Measurements from ENCODE around the gene MYH14.
A peak's percentile ranks its signal among the peaks of the same experiment; 100 is the strongest.
"Not testable (repeated sequence)": the region's sequence is repeated elsewhere in the genome, so short reads cannot be mapped to it uniquely, and the experiment has no call there.

Gene MYH14

DNA sequence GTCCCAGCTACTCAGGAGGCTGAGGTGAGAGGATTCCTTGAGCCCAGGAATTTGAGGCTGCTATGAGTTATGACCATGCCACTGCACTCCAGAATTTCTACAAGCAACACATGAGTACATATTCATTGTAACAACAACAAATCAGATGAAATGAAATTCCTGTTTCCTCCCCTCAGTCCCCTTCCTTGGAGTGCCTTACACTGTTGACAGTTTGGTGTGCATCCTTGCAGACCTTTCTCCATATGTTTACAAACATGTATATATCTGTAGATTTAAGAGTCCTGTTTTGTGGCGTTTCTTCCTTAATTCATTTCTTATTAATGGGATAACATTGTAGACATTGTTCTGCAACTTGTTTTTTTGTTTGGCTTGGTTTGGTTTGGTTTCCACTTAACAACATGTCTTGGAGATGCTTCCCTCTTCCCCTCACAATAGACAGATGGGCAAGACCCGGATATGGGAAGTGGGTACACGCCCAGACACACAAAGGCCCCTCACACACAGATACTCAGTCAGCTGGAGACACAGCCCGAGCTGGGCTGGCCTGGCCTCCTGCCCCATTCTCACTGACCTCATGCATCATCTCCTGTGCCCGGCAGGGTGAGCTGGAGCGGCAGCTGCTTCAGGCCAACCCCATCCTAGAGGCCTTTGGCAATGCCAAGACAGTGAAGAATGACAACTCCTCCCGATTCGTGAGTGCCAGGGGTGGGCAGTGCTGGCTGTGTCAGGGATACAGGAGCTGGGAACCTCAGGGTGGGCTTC, 21.7 kb downstream of the MYH14 start:
- no peaks in the 10 kb centered on the region for H3K4me1 ChIP-seq (ENCODE audit: insufficient read depth, low read length)
- no peaks in the 10 kb centered on the region for H3K36me3 ChIP-seq (ENCODE audit: insufficient read depth, low read length)
- H3K9ac ChIP-seq (ENCODE audit: low read depth, low read length) = no peak overlapping the region
- H3K9me3 ChIP-seq (ENCODE audit: control insufficient read depth, insufficient read depth, low read length) = no peaks in the 10 kb centered on the region

DNA sequence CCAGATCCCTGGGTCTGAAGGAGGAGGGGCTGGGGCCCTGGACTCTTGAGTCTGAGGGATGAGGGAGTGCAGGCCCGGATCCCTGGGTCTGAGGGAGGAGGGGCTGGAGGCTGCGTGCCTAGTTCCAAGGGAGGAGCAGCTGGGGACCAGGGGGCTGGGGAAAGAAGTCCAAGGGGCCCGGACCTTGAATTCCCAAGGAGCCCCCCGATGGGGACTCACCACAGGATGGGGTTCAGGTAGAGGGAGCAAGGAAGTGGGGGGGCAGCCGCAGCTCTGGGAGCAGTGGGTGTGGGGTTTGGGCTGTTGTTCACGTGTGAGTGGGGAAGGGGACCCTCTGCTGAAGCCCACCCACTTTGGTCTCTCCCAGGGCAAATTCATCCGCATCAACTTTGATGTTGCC, 23.1 kb downstream of the MYH14 start:
- H3K36me3 ChIP-seq (ENCODE audit: insufficient read depth, low read length) = no peaks in the 10 kb centered on the region
- H3K9ac ChIP-seq (ENCODE audit: low read depth, low read length) = no peak overlapping the region
- H3K4me1 ChIP-seq (ENCODE audit: insufficient read depth, low read length) = no peaks in the 10 kb centered on the region
- H3K9me3 ChIP-seq (ENCODE audit: control insufficient read depth, insufficient read depth, low read length) = no peaks in the 10 kb centered on the region

DNA sequence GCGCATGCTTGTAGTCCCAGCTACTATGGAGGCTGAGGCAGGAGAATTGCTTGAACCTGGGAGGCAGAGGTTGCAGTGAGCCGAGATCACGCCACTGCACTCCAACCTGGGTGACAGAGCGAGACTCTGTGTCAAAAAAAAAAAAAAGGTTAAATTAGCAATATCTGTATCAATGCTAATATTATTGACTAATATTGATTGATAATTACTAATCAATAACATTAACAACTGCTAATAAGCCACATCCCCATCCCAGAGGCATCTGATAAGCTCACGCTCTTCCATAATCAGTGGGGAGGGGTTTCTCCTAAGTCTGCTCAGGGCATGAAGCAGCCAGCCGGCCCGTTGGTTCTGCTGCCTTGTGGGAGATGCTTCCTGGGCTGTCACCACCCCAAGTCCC, 24.7 kb downstream of the MYH14 start:
- not testable (repeated sequence) for H3K9ac ChIP-seq (ENCODE audit: low read depth, low read length)

DNA sequence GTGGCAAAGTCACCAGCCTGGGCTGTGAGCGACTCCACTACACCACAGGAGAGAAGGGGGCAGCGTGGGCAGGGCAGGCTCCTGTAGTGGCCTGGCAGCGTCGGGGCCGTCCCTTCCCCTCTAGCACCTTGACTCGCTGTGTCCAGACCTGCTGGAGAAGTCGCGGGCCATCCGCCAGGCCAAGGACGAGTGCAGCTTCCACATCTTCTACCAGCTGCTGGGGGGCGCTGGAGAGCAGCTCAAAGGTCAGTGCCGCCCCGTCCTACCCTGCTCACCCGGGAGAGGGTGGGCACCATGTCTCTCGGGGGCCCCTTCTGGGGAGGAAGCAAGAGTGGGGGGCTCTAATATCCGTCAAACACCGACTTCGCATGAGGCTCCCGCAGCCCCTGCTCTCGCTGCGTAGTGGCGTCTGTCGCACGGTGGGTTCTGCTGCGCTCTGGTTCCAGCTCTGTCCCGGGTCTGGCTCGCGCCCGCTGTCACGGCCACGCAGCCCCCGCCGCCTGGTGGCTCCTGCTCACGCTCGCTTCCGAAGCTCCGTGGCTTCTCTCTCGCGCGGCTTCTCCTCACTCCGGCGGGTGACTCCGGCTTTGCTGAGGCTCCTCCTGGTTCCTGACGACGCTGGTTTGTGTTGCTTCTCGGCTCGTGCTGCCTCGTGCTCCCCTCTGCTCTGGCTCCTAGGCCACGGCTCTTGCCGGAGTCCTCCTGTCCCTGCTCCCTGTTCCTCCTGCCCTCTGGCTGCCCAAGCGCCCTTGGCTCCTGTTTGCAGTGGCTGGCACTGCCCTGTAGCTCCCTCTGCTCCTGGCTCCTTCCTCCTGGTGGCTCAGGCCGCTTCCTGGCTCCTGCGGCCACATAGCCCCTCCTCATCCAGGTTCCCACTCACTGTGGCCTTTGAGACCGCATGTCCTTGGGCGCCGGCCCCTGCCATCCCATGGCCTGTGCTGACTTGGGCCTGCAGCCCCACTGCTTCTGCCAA, 27.2 kb downstream of the MYH14 start:
- Histone ChIP-seq H3K9me3 (ENCODE audit: control insufficient read depth, insufficient read depth, low read length) (no peaks in the 10 kb centered on the region), H3K4me1 (ENCODE audit: insufficient read depth, low read length) (peaks cover 10% of the 10 kb centered on the region; the same call in 1 of the 2 replicates), H3K9ac (ENCODE audit: low read depth, low read length) (peak overlapping the region; percentile 40; the same call in 1 of the 2 replicates), H3K36me3 (ENCODE audit: insufficient read depth, low read length) (no peaks in the 10 kb centered on the region)

More for the DNA sequence above, 24.7 kb downstream of the MYH14 start:
- not testable (repeated sequence) for H3K4me1 ChIP-seq (ENCODE audit: insufficient read depth, low read length); H3K9me3 ChIP-seq (ENCODE audit: control insufficient read depth, insufficient read depth, low read length); H3K36me3 ChIP-seq (ENCODE audit: insufficient read depth, low read length)

DNA sequence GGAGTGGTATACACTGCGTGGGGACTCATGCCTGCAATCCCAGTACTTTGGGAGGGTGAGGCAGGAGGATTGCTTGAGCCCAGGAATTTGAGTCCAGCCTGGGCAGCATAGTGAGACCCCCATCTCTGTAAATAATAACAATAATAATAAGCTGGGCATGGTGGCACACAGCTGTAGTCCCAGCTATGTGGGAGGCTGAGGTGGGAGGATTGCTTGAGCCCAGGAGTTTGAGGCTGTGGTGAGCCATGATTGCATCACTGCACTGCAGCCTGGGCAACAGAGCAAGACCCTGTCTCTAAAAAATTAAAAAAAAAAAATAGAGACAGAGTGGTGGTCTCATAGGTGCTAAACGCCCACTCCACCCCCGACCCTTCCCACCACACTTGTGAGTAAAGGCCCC, 28.0 kb downstream of the MYH14 start:
- H3K9me3 ChIP-seq (ENCODE audit: control insufficient read depth, insufficient read depth, low read length); H3K36me3 ChIP-seq (ENCODE audit: insufficient read depth, low read length); H3K4me1 ChIP-seq (ENCODE audit: insufficient read depth, low read length); H3K9ac ChIP-seq (ENCODE audit: low read depth, low read length): not testable (repeated sequence)

DNA sequence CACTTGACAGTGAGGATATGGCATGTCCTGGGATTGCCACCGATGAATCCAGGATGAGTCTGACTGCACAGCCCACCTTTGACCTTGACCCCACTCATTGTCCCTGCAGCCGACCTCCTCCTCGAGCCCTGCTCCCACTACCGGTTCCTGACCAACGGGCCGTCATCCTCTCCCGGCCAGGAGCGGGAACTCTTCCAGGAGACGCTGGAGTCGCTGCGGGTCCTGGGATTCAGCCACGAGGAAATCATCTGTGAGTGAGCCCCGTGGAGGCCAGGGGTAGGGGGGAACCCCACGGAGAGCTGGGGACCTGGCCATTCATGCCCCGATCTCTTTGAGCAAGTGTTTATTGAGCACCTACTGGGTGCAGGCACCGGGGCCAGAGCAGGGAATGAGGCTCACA, 28.4 kb downstream of the MYH14 start:
- Histone ChIP-seq H3K4me1 (ENCODE audit: insufficient read depth, low read length) (peaks cover 10% of the 10 kb centered on the region; the same call in 1 of the 2 replicates), H3K36me3 (ENCODE audit: insufficient read depth, low read length) (no peaks in the 10 kb centered on the region), H3K9ac (ENCODE audit: low read depth, low read length) (no peak overlapping the region), H3K9me3 (ENCODE audit: control insufficient read depth, insufficient read depth, low read length) (no peaks in the 10 kb centered on the region)

DNA sequence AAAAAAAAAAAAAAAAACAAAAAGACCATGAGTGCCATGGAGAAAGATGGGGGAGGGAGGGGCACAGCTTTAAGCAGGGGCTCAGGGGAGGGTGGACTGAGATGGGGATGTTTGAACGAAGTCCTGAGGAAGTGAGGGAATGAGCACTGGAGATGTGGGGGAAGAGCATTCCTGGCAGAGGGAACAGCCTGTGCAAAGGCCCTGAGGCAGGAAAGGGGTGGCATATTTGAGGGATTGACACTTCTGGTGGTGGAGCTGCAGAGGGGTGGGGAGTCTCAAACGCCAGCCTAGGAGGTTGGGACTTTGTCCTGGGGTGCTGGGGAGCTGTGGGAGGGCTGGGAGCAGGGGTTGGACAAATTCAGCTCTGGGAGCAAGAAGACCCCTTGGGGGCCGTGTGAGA, 29.2 kb downstream of the MYH14 start:
- Histone ChIP-seq H3K9me3 (ENCODE audit: control insufficient read depth, insufficient read depth, low read length) (no peaks in the 10 kb centered on the region), H3K4me1 (ENCODE audit: insufficient read depth, low read length) (peaks cover 10% of the 10 kb centered on the region; the same call in 1 of the 2 replicates), H3K9ac (ENCODE audit: low read depth, low read length) (no peak overlapping the region), H3K36me3 (ENCODE audit: insufficient read depth, low read length) (no peaks in the 10 kb centered on the region)

DNA sequence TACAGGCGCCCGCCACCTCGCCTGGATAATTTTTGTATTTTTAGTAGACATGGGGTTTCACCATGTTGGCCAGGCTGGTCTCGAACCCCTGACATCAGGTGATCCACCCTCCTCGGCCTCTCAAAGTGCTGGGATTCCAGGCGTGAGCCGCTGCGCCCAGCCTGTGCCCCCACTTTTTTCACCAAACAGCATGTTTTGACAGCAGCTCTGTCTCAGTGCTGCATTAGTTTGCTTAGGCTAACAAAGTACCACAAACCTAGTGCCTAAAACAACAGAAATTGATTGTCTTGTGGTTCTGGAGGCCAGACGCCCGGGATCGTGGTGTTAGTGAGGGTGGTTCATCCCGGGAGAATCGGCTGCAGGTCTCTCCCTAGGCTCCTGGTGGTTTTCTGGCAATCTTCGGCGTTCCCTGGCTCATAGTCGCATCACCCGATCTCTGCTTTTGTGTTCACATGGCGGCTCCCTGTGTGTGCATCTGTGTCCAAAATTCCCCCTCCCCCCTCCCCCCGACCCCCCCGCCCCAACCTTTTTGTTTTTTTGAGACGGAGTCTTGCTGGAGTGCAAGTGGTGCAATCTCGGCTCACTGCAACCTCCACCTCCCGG, 30.0 kb downstream of the MYH14 start:
- Histone ChIP-seq H3K36me3 (ENCODE audit: insufficient read depth, low read length) (no peaks in the 10 kb centered on the region), H3K4me1 (ENCODE audit: insufficient read depth, low read length) (peaks cover 10% of the 10 kb centered on the region; the same call in 1 of the 2 replicates), H3K9ac (ENCODE audit: low read depth, low read length) (no peak overlapping the region), H3K9me3 (ENCODE audit: control insufficient read depth, insufficient read depth, low read length) (no peaks in the 10 kb centered on the region)

DNA sequence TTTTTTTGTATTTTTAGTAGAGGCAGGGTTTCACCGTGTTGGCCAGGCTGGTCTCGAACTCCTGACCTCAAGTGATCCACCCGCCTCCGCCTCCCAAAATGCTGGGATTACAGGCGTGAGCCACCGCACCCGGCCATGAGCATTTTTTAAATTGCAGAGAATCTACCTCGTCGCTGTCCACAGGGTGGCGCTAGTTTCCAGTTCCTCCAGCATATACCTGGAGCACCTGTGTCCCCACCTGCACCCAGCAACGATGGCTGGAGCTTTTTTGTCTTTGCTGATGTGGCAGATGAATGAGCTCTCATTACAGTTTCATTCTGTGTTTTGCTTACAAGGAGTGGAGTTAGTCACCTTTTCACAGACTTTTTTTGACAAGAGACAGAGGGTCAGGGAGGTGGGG, 34.1 kb downstream of the MYH14 start:
- H3K4me1 ChIP-seq (ENCODE audit: insufficient read depth, low read length); H3K36me3 ChIP-seq (ENCODE audit: insufficient read depth, low read length); H3K9ac ChIP-seq (ENCODE audit: low read depth, low read length); H3K9me3 ChIP-seq (ENCODE audit: control insufficient read depth, insufficient read depth, low read length): not testable (repeated sequence)

DNA sequence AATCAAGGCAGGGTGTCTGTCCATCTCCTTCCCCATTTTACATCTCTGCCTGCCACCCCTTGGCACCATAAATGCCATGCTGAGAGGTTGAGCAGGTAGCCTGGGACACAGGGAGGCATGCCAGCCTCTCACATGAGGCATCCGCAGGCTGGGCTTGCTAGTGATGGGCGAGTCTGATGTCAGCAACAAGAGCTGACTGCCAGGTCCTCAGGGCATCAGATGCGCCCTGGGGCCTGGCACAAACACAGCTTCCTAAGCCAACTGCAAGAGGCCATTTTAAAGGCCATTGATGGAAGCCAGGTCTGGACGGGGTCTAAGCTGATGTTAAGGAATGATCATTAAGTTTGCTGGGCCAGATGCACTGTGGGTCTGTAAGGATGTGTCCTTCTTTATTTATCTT, 34.6 kb downstream of the MYH14 start:
- Histone ChIP-seq H3K4me1 (ENCODE audit: insufficient read depth, low read length) (peaks cover 10% of the 10 kb centered on the region; the same call in 1 of the 2 replicates), H3K36me3 (ENCODE audit: insufficient read depth, low read length) (no peaks in the 10 kb centered on the region), H3K9ac (ENCODE audit: low read depth, low read length) (no peak overlapping the region), H3K9me3 (ENCODE audit: control insufficient read depth, insufficient read depth, low read length) (no peaks in the 10 kb centered on the region)

DNA sequence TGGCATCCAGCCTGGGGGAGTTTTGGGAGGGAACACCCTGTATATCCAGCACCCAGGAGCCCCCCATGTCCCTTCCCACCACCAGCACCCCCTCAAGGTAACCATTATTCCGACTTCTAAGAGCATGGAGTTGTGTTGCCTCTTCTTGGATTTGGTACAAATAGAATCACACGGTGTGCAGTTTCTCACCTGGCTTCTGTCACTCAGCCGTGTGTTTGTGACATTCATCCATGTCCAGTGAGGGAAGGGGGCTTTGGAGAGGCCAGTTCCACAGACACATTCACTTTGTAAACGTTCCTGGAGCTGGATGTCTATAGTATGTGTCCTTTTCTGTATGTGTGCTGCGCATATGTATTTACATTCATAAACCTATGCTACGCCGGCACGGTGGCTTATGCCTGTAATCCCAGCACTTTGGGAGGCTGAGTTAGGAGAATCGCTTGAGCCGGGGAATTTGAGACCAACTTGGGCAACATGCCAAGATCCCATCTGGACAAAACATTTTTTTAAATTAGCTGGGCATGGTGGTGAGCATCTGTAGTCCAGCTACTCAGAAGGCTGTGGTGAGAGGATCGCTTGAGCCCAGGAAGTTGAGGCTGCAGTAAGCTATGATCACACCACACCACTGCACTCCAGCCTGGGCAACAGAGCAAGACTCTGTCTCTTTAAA, 36.6 kb downstream of the MYH14 start:
- Histone ChIP-seq H3K9me3 (ENCODE audit: control insufficient read depth, insufficient read depth, low read length) (no peaks in the 10 kb centered on the region), H3K36me3 (ENCODE audit: insufficient read depth, low read length) (no peaks in the 10 kb centered on the region), H3K4me1 (ENCODE audit: insufficient read depth, low read length) (no peaks in the 10 kb centered on the region; the same call in 1 of the 2 replicates), H3K9ac (ENCODE audit: low read depth, low read length) (no peak overlapping the region)

DNA sequence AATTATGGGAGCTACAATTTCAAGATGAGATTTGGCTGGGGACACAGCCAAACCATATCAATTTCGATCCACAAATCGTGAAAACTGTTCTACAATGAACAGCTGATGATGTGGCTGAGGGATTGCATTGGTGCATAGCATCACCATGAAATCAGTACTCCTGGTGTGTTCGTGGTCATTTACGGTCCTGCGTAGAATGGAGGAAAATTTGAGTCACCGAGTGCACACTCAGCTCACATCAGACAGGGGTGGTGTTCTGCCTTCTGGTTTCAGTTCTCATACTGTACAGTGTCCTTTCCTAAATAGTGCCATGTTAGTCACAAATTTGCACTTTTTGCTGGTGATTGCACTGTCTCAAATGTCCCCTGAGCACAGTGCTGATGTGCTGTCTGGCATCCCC, 39.2 kb downstream of the MYH14 start:
- no peaks in the 10 kb centered on the region for H3K36me3 ChIP-seq (ENCODE audit: insufficient read depth, low read length)
- peaks cover 3% of the 10 kb centered on the region; the same call in 1 of the 2 replicates for H3K4me1 ChIP-seq (ENCODE audit: insufficient read depth, low read length)
- H3K9ac ChIP-seq (ENCODE audit: low read depth, low read length) = no peak overlapping the region
- no peaks in the 10 kb centered on the region for H3K9me3 ChIP-seq (ENCODE audit: control insufficient read depth, insufficient read depth, low read length)

DNA sequence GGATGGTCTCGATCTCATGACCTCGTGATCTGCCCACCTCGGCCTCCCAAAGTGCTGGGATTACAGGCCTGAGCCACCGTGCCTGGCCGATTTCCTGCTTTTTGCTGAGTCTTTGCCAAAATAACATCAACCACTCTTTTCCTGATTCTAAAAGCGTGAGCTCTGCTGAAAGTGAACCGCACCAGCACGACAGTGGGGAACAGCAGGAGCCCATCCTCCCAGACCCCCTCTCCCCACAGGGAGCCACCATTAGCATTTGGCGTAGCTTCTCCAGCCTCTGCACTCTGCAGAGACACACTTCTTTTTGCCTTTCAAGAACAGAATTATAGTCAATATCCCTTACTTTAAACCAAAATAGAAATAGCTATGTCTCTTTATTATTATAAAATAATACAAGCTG, 41.3 kb downstream of the MYH14 start:
- no peak overlapping the region; the same call in 1 of the 2 replicates for H3K9ac ChIP-seq (ENCODE audit: low read depth, low read length)
- H3K9me3 ChIP-seq (ENCODE audit: control insufficient read depth, insufficient read depth, low read length) = no peaks in the 10 kb centered on the region
- peaks cover 3% of the 10 kb centered on the region; the same call in 1 of the 2 replicates for H3K4me1 ChIP-seq (ENCODE audit: insufficient read depth, low read length)
- H3K36me3 ChIP-seq (ENCODE audit: insufficient read depth, low read length) = no peaks in the 10 kb centered on the region; the same call in 1 of the 2 replicates

DNA sequence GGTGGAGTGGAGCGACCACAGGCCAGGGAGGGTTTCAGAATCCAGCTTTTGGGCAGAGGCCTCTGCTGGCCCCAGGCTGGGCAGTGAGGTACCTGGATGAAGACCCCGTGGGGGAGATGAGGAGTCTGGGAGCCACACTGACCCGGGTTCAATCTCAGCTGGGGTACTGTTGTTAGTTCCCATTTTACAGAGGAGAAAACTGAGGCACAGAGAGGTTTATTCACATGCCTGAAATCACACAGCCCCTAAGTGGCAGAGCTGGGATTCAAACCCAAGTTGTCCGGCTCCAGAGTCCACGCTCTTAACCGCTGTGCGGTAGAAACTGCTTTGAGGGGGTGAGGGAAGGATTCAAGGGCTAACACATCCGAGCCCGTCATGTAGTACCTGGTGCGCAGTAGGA, 45.0 kb downstream of the MYH14 start:
- Histone ChIP-seq H3K9me3 (ENCODE audit: control insufficient read depth, insufficient read depth, low read length) (peaks cover 6% of the 10 kb centered on the region), H3K9ac (ENCODE audit: low read depth, low read length) (no peak overlapping the region), H3K4me1 (ENCODE audit: insufficient read depth, low read length) (peaks cover 3% of the 10 kb centered on the region; the same call in 1 of the 2 replicates), H3K36me3 (ENCODE audit: insufficient read depth, low read length) (peaks cover 5% of the 10 kb centered on the region; the same call in 1 of the 2 replicates)

All from ES-I3 (cell line).